Measurements from ENCODE around the gene DOCK11.

The DOCK11 gene

GRCh38 chrX:118508635-118509034, 13.0 kb downstream of the DOCK11 start:
- TF ChIP-seq, protein P1, sequence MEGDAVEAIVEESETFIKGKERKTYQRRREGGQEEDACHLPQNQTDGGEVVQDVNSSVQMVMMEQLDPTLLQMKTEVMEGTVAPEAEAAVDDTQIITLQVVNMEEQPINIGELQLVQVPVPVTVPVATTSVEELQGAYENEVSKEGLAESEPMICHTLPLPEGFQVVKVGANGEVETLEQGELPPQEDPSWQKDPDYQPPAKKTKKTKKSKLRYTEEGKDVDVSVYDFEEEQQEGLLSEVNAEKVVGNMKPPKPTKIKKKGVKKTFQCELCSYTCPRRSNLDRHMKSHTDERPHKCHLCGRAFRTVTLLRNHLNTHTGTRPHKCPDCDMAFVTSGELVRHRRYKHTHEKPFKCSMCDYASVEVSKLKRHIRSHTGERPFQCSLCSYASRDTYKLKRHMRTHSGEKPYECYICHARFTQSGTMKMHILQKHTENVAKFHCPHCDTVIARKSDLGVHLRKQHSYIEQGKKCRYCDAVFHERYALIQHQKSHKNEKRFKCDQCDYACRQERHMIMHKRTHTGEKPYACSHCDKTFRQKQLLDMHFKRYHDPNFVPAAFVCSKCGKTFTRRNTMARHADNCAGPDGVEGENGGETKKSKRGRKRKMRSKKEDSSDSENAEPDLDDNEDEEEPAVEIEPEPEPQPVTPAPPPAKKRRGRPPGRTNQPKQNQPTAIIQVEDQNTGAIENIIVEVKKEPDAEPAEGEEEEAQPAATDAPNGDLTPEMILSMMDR (IDR thresholded peaks at IDR 0.05; ENCODE audit: insufficient read depth, low read depth, low read length, missing control alignments): no peak
- H3K4me3 ChIP-seq (ENCODE audit: low read length): no peak overlapping the region

GRCh38 chrX:118510111-118510510, 14.5 kb downstream of the DOCK11 start:
- TF ChIP-seq, protein P1 (IDR thresholded peaks at IDR 0.05; ENCODE audit: insufficient read depth, low read depth, low read length, missing control alignments): no peak
- H3K4me3 ChIP-seq (ENCODE audit: low read length): no peak overlapping the region
- DNase-seq (ENCODE audit: low read depth): no peak

More at GRCh38 chrX:118508635-118509034, 13.0 kb downstream of the DOCK11 start:
- no peak for DNase-seq (ENCODE audit: low read depth)

DNA sequence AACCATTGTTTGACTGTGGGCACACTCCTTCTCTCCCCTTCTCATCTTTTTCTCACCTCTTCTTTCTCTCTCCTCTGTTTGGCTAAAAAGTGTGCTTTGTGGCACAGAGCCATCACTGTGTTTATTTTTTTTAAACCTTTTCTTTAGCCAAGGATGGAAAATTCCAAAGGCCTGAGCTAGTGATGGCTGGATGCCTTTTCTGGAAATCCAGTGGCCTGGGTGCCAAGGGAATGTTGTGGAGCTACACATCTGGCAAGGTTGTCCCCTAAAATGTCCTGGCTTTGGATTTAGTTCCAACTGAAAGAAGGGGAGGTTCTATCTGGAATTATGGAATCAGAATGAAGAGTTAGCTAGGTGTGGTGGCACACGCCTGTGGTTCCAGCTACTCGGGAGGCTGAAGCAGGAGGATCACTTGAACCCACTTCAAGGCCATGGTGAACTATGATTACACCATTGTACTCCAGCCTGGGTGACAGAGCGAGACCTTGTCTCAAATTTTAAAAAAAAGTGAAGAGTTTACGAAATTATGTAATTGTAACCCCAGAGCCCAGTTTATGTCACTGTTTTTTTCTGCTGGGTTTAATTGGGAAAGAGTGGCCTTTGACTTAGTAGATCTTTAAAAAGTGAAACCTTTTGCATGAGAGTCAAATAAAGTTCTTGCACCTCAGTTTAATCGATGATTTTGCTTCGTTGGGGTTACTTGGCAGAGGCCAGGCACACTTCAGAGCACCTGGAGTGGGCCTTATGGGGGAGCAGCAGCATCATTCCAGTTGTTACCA, 17.7 kb downstream of the DOCK11 start:
- H3K4me3 ChIP-seq (ENCODE audit: low read length): no peak overlapping the region
- no peak for DNase-seq (ENCODE audit: low read depth)
- TF ChIP-seq, protein P1 (IDR thresholded peaks at IDR 0.05; ENCODE audit: insufficient read depth, low read depth, low read length, missing control alignments): no peak

- TF ChIP-seq, protein P1 (IDR thresholded peaks at IDR 0.05; ENCODE audit: insufficient read depth, low read depth, low read length, missing control alignments): no peak
- DNase-seq (ENCODE audit: low read depth): peak; percentile 24
- H3K4me3 ChIP-seq (ENCODE audit: low read length): no peak overlapping the region
These were observed 24.0 kb downstream of the DOCK11 start for GRCh38 chrX:118519411-118520215.

- H3K4me3 ChIP-seq (ENCODE audit: low read length): no peak overlapping the region
- peak; percentile 40 for DNase-seq (ENCODE audit: low read depth)
- TF ChIP-seq, protein P1 (IDR thresholded peaks at IDR 0.05; ENCODE audit: insufficient read depth, low read depth, low read length, missing control alignments): no peak
These were observed 24.9 kb downstream of the DOCK11 start for GRCh38 chrX:118520216-118521206.

- TF ChIP-seq, protein P1 (IDR thresholded peaks at IDR 0.05; ENCODE audit: insufficient read depth, low read depth, low read length, missing control alignments): no peak
- H3K4me3 ChIP-seq (ENCODE audit: low read length): no peak overlapping the region
- DNase-seq (ENCODE audit: low read depth): peak; percentile 5
These were observed 25.8 kb downstream of the DOCK11 start for GRCh38 chrX:118521435-118521834.
